Testis (tissue), 2 donors: ENCODE measurements around the gene ATAD3B.

Experiments used
- CTCF ChIP-seq, 3 experiments: fragments of 450-650 bp in 2 of 3; fragments of 200-600 bp in 1 of 3; sonication (generic) in 1 of 3; IDR thresholded peaks; one replicate each; pipeline ENCODE4 v1.5.1; 2016 to 2019; ENCODE audit warnings: antibody characterized with exemption in 3 of 3, mild to moderate bottlenecking in 2 of 3, moderate library complexity in 1 of 3
- POLR2A ChIP-seq: fragments of 450-650 bp; IDR thresholded peaks from one replicate; pipeline ENCODE4 v1.6.1; 2017; ENCODE audit warnings: antibody characterized with exemption, mild to moderate bottlenecking, moderate library complexity

GRCh38 chr1:1538989-1539309 lies 67.4 kb downstream of the ATAD3B start:
- TF ChIP-seq CTCF (IDR thresholded peaks at IDR 0.05) (no peak), POLR2A (no peak)
